ENCODE data around the gene SLC25A42. TPM values are rescaled to one million over a fixed set of nuclear protein-coding genes. Genes with fewer than 3 reads are reported as not detected.

The SLC25A42 gene
- total RNA-seq, 1 experiment from 2014 or later = 3.5 TPM

- DNase-seq (ENCODE audit: low spot score) = no peak
- ChIA-PET POLR2A (ENCODE audit: low non-redundant PET) (no interaction called here), CTCF (no interaction called here)
- Histone ChIP-seq H3K27me3 (replicated peaks; ENCODE audit: insufficient read depth, low read depth, low read length, poor library complexity) (no peaks in the 10 kb centered on the region), H3K27ac (ENCODE audit: low read depth, low read length, poor library complexity, severe bottlenecking) (no peak overlapping the region), H3K9me3 (ENCODE audit: low read depth, low read length, poor library complexity, severe bottlenecking) (no peaks in the 10 kb centered on the region), H3K4me3 (ENCODE audit: low read depth, low read length, poor library complexity, severe bottlenecking) (no peak overlapping the region), H3K4me1 (ENCODE audit: insufficient read depth, low read length, poor library complexity, severe bottlenecking) (no peaks in the 10 kb centered on the region), H3K36me3 (ENCODE audit: insufficient read depth, low read length, poor library complexity, severe bottlenecking) (no peaks in the 10 kb centered on the region)
- TF ChIP-seq CTCF (conservative IDR thresholded peaks at IDR 0.05; ENCODE audit: low read depth, low read length) (no peak), EZH2 (IDR thresholded peaks at IDR 0.05; ENCODE audit: borderline replicate concordance, low read depth, low read length, poor library complexity, severe bottlenecking) (no peak)
- no TSS peak for BruUV-seq (replicated peaks)
- intact Hi-C loops (cut with micrococcal nuclease; ENCODE audit: unreplicated experiment) = no loop called here
These were observed 31.9 kb downstream of the SLC25A42 start for GRCh38 chr19:19095691-19096090.

- ChIA-PET CTCF (no interaction called here), POLR2A (ENCODE audit: low non-redundant PET) (no interaction called here)
- Histone ChIP-seq H3K27ac (ENCODE audit: low read depth, low read length, poor library complexity, severe bottlenecking) (no peak overlapping the region), H3K9me3 (ENCODE audit: low read depth, low read length, poor library complexity, severe bottlenecking) (no peaks in the 10 kb centered on the region), H3K27me3 (replicated peaks; ENCODE audit: insufficient read depth, low read depth, low read length, poor library complexity) (no peaks in the 10 kb centered on the region), H3K4me1 (ENCODE audit: insufficient read depth, low read length, poor library complexity, severe bottlenecking) (no peaks in the 10 kb centered on the region), H3K4me3 (ENCODE audit: low read depth, low read length, poor library complexity, severe bottlenecking) (no peak overlapping the region), H3K36me3 (ENCODE audit: insufficient read depth, low read length, poor library complexity, severe bottlenecking) (no peaks in the 10 kb centered on the region)
- DNase-seq (ENCODE audit: low spot score) = no peak
- no peak for TF ChIP-seq CTCF (conservative IDR thresholded peaks at IDR 0.05; ENCODE audit: low read depth, low read length)
- intact Hi-C loops (cut with micrococcal nuclease; ENCODE audit: unreplicated experiment) = no loop called here
- BruUV-seq (replicated peaks) = no TSS peak
These were observed 33.1 kb downstream of the SLC25A42 start for GRCh38 chr19:19096641-19097627.

GRCh38 chr19:19098084-19098702 lies 34.4 kb downstream of the SLC25A42 start:
- no peaks in the 10 kb centered on the region for H3K36me3 ChIP-seq (ENCODE audit: insufficient read depth, low read length, poor library complexity, severe bottlenecking)
- CTCF ChIA-PET = no interaction called here
- DNase-seq (ENCODE audit: low spot score) = no peak
- H3K4me1 ChIP-seq (ENCODE audit: insufficient read depth, low read length, poor library complexity, severe bottlenecking) = no peaks in the 10 kb centered on the region
- H3K9me3 ChIP-seq (ENCODE audit: low read depth, low read length, poor library complexity, severe bottlenecking) = no peaks in the 10 kb centered on the region
- no peaks in the 10 kb centered on the region for H3K27me3 ChIP-seq (replicated peaks; ENCODE audit: insufficient read depth, low read depth, low read length, poor library complexity)
- TF ChIP-seq EZH2 (IDR thresholded peaks at IDR 0.05; ENCODE audit: borderline replicate concordance, low read depth, low read length, poor library complexity, severe bottlenecking) (no peak), CTCF (conservative IDR thresholded peaks at IDR 0.05; ENCODE audit: low read depth, low read length) (no peak)
- H3K4me3 ChIP-seq (ENCODE audit: low read depth, low read length, poor library complexity, severe bottlenecking) = no peak overlapping the region
- POLR2A ChIA-PET (ENCODE audit: low non-redundant PET) = interaction anchor here (0.6 kb wide), 1 partner anchor 127 kb away, joined by 3 read pairs; no protein-coding TSS in a partner anchor
- BruUV-seq (replicated peaks) = no TSS peak
- no peak overlapping the region for H3K27ac ChIP-seq (ENCODE audit: low read depth, low read length, poor library complexity, severe bottlenecking)
- intact Hi-C loops (cut with micrococcal nuclease; ENCODE audit: unreplicated experiment) = no loop called here

Data from A673 (cell line).